Measurements from ENCODE around the gene DGKK.
"Not testable (repeated sequence)": the region's sequence is repeated elsewhere in the genome, so short reads cannot be mapped to it uniquely, and the experiment has no call there.

Gene DGKK

GRCh38 chrX:50407976-50408375, 62.6 kb downstream of the DGKK start:
- DNase-seq = no peak

DNA sequence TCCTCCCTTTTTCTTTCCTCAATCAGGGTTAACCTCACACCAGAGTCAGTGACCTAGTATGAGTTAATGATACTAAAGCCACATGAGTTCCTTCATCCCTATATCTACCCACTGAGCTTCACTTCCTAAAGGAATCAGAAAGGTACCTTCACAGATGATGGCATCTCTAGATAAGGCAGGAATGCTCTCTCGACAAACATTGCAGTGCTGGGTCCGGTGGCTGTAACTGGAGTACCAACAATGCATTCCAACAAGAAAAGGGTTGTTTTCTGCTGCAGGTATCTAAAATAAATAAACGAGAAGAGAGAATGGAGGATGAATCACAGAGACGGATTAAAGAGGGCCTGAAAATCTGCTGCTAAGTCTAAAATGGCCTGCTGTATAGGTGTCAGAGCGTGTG, 66.7 kb downstream of the DGKK start:
- no peak for DNase-seq

DNA sequence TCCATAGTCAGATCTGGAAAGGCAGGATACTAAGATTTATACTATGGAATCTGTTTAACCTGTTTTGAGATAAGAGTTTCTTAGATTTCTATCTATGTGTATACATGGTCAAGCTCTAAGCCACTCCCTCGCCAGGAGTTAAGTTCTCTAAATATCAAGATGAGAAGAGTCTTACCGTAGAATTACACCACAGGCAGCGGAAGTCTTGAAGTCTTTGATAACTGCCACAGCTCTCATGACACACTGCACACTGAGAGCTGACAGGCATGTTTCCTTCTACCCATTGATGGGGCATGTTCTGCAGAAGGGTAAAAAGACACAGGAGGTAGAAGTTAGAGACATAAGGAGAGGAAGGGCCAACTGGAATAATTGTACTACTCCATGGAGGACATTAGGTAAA, 67.7 kb downstream of the DGKK start:
- no peak for DNase-seq

DNA sequence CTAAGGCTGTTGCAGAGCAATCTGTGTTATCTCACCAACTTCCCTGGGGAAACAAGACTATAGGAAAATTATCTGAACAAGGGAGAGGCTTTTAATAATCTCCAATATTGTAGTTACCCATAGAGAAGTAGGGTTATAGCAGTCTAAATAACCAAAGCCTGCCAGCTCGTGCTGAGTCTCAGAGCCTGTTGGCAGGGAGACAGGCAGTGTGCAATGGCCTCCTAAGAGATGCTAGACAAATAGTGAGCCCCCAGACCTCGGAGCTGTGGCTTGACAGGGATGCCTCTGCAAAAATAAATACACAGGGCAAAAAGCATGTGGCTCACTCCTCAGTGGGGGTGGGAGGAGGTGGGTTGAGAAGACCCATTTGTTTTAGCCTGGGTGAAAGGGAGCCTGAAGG, 76.7 kb downstream of the DGKK start:
- no peak for DNase-seq

- DNase-seq = no peak
Observed at GRCh38 chrX:50386520-50386919, 84.1 kb downstream of the DGKK start.

GRCh38 chrX:50381729-50382415, 88.8 kb downstream of the DGKK start:
- DNase-seq = no peak

GRCh38 chrX:50375481-50376267, 95.0 kb downstream of the DGKK start:
- no peak for DNase-seq

DNA sequence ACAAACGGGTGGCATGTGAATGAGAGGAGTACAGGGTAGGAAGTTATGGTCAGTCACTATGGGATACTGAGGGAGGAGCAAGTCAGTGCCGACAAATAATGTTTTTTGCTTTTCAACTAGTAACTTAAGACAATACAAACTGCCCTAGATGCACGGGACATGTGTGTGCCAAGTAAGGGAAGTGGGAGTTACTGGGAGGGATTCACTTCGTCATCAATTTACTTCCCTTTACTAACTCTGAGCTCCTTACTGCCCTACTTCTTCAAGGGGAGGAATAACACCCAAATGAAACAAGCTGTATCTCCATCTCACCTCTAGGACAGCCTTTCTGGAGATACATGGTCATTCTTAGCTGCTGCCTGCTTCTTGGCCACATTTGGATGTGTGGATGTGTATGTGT, 97.7 kb downstream of the DGKK start:
- no peak for DNase-seq

DNA sequence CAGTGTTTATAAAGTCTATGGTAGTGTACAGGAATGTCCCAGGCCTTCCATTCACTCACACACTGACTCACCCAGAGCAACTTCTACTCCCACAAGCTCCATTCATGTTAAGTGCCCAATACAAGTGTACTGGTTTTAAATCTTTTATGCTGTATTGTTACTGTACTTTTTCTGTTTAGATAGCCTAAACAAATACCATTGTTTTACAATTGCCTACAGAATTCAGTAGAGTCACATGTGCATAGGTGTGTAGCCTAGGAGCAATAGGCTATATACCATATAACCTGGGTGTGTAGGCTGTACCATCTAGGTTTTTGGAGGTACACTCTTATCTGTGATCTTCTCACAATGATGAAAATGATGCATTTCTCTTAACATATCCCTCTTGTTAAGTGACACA, 126.7 kb downstream of the DGKK start:
- no peak for DNase-seq

- DNase-seq = no peak
Observed at GRCh38 chrX:50333308-50333707, 137.3 kb downstream of the DGKK start.

DNA sequence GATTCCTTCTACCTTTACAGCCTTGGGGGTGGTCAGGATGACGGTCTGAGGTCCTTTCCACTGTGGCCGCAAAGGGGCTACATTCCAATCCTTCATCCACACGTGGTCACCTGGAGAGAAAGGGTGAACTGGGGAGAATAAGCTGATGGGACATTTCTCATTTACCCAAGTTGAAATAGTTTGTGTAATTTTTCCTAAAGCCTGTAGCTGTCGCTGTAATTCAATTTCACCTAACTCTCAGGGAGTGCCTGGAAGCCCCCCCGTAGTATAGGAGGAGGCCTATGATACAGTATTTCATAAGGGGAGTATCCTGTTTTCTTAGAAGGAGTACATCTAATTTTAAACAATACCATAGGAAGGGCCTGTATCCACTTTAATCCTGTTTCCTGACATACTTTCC, 138.0 kb downstream of the DGKK start:
- DNase-seq = not testable (repeated sequence)

DNA sequence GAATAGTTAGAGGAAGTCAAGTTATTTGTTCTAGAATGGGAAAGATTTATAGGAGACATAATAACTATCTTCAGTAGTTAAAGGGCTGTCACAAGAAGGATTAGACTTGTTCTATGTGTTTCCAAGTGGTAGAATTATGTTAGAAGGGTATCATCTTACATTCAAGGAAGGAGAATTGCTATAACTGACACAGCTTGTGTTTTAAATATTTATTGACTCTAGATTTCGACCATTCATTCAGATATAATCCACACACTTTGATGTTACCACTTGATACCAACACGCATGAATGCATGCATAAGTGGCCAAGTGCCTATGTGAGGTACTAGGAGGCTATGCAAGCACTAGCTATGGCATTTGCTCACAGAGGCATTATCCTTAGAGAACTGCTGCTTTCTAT, 143.4 kb downstream of the DGKK start:
- DNase-seq = no peak
